Fibroblast of lung (primary cell): ENCODE results near the gene CLEC6A. TPM values are rescaled to one million over a fixed set of nuclear protein-coding genes. Genes with fewer than 3 reads are reported as not detected.

Experiments used
- DNase-seq, 2 donors: peaks; one replicate each; pipeline versions ENCODE4 v3.0.0 to v3.0.0-alpha.2; 2010; ENCODE audit warnings: low read depth in 2 of 2
- H2AFZ ChIP-seq: 2 replicates; pipeline ENCODE4 v1.5.1; 2012; ENCODE audit warnings: low read length, control low read depth, inconsistent platforms
- H3K27ac ChIP-seq: 2 replicates; pipeline ENCODE4 v1.5.1; 2011; ENCODE audit warnings: low read length, control low read depth; ENCODE audit not compliant: insufficient read depth
- H3K27me3 ChIP-seq: 2 replicates; pipeline ENCODE4 v1.5.1; 2011; ENCODE audit warnings: mild to moderate bottlenecking, low read length; ENCODE audit not compliant: control insufficient read depth, insufficient read depth
- H3K36me3 ChIP-seq: 2 replicates; pipeline ENCODE4 v1.5.1; 2011; ENCODE audit warnings: low read length; ENCODE audit not compliant: control insufficient read depth, insufficient read depth
- H3K4me1 ChIP-seq: 2 replicates; pipeline ENCODE4 v1.5.1; 2011; ENCODE audit warnings: low read length; ENCODE audit not compliant: control insufficient read depth, insufficient read depth; ENCODE audit errors: extremely low read depth
- H3K4me2 ChIP-seq: 2 replicates; pipeline ENCODE4 v1.5.1; 2011; ENCODE audit warnings: low read length, control low read depth; ENCODE audit not compliant: insufficient read depth; ENCODE audit errors: extremely low read depth
- H3K4me3 ChIP-seq, 4 experiments: fragments of 200-600 bp in 1 of 4; sonication (generic) in 1 of 4; replicated peaks in 1 of 4; 2 replicates each; pipeline ENCODE4 v1.5.1; 2011 to 2016; ENCODE audit warnings: low read length in 4 of 4, low read depth in 3 of 4, mild to moderate bottlenecking in 3 of 4, control low read depth in 2 of 4, inconsistent platforms in 1 of 4, mixed read lengths in 1 of 4; ENCODE audit not compliant: insufficient read depth in 1 of 4; ENCODE audit errors: control extremely low read depth in 1 of 4
- H3K79me2 ChIP-seq: 2 replicates; pipeline ENCODE4 v1.5.1; 2012; ENCODE audit warnings: mild to moderate bottlenecking, low read length, inconsistent platforms; ENCODE audit not compliant: control insufficient read depth, insufficient read depth
- H3K9ac ChIP-seq: 2 replicates; pipeline ENCODE4 v1.5.1; 2011; ENCODE audit warnings: mild to moderate bottlenecking, low read length, control low read depth; ENCODE audit not compliant: insufficient read depth
- H3K9me3 ChIP-seq: 2 replicates; pipeline ENCODE4 v1.5.1; 2012; ENCODE audit warnings: low read depth, low read length; ENCODE audit not compliant: control insufficient read depth, insufficient read depth
- H4K20me1 ChIP-seq: 2 replicates; pipeline ENCODE4 v1.5.1; 2011; ENCODE audit warnings: low read length; ENCODE audit not compliant: control insufficient read depth, insufficient read depth; ENCODE audit errors: extremely low read depth
- CTCF ChIP-seq, 2 donors: IDR thresholded peaks in 1 of 2; conservative IDR thresholded peaks in 1 of 2; 1 replicate in 1 of 2; 2 replicates in 1 of 2; pipeline ENCODE4 v1.5.1; 2011 to 2012; ENCODE audit warnings: low read length in 2 of 2, control low read depth in 1 of 2, inconsistent platforms in 1 of 2, low read depth in 1 of 2, mild to moderate bottlenecking in 1 of 2
- EZH2 ChIP-seq: IDR thresholded peaks from 2 replicates; pipeline ENCODE4 v1.5.1; 2012; ENCODE audit warnings: low read length, control low read depth, mild to moderate bottlenecking; ENCODE audit errors: missing control alignments
- polyA plus RNA-seq, 2 donors: library from polyadenylated mRNA; depleted of rRNA in 1 of 2; stranded (reverse) in 1 of 2; unstranded in 1 of 2; fragments of >200 nt; gene quantifications; 2 replicates each; pipeline ENCODE4 v1.2.1, GENCODE V29; 2011 to 2012; ENCODE audit warnings: missing spikeins in 1 of 2
- total RNA-seq: library from RNA; depleted of rRNA; stranded (reverse); fragments of >200 nt; gene quantifications from 2 replicates; pipeline ENCODE4 v1.2.1, GENCODE V29; 2014

Gene CLEC6A
- total and polyA plus RNA-seq, 2 donors (not counting 1 experiment from before 2014, with no cell fraction given) = not detected

GRCh38 chr12:8445731-8446130 lies 10.0 kb upstream of the CLEC6A start:
- H3K4me2 ChIP-seq = no peak overlapping the region
- no peak for TF ChIP-seq CTCF (conservative IDR thresholded peaks at IDR 0.05 in 1 of 2, IDR thresholded peaks at IDR 0.05 in 1 of 2; ENCODE audit: low read depth in 1 of 2, low read length in 2 of 2)
- TF ChIP-seq EZH2 = no peak
- H3K36me3 ChIP-seq = no peaks in the 10 kb centered on the region
- H4K20me1 ChIP-seq = no peaks in the 10 kb centered on the region
- no peaks in the 10 kb centered on the region for H3K79me2 ChIP-seq
- no peaks in the 10 kb centered on the region for H3K4me1 ChIP-seq
- H3K9me3 ChIP-seq = no peaks in the 10 kb centered on the region
- H3K27ac ChIP-seq = no peak overlapping the region
- no peaks in the 10 kb centered on the region for H3K27me3 ChIP-seq
- no peak overlapping the region for H3K9ac ChIP-seq
- no peak overlapping the region for H2AFZ ChIP-seq
- no peak for DNase-seq
- no peak overlapping the region for H3K4me3 ChIP-seq

GRCh38 chr12:8446642-8447547 lies 8.9 kb upstream of the CLEC6A start:
- Histone ChIP-seq H4K20me1 (no peaks in the 10 kb centered on the region), H2AFZ (no peak overlapping the region), H3K9me3 (no peaks in the 10 kb centered on the region), H3K79me2 (no peaks in the 10 kb centered on the region), H3K27me3 (no peaks in the 10 kb centered on the region), H3K27ac (no peak overlapping the region), H3K4me1 (no peaks in the 10 kb centered on the region), H3K4me3 (no peak overlapping the region), H3K4me2 (no peak overlapping the region), H3K36me3 (no peaks in the 10 kb centered on the region), H3K9ac (no peak overlapping the region)
- TF ChIP-seq CTCF (conservative IDR thresholded peaks at IDR 0.05 in 1 of 2, IDR thresholded peaks at IDR 0.05 in 1 of 2; ENCODE audit: low read depth in 1 of 2, low read length in 2 of 2) (no peak), EZH2 (no peak)
- no peak for DNase-seq

DNA sequence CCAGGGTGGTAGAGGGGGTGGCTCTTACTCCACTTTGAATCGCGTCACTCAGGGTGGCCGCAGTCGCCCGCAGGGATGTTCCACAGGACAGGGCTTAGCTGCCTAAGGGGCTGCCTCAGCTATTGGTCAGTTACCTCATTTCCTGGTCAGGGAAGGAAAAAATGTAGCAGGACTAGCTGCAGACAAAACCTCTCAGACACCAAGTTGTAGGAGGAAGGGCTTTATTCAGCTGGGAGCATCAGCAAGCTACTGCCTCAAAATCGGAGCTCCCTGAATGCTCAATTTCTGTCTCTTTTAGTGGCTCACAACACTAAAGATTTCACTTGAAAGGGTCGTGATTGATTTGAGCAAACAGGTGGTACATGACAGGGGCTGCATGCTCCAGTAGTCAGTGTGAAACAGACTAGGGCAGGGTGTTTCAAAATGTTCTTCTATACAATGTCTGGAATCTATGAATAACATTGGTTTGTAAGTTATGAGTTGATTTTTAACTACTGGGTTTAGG lies 6.4 kb upstream of the CLEC6A start:
- H3K4me3 ChIP-seq = no peak overlapping the region
- no peaks in the 10 kb centered on the region for H3K4me1 ChIP-seq
- H4K20me1 ChIP-seq = no peaks in the 10 kb centered on the region
- H3K36me3 ChIP-seq = no peaks in the 10 kb centered on the region
- H2AFZ ChIP-seq = no peak overlapping the region
- no peak for DNase-seq
- no peak overlapping the region for H3K4me2 ChIP-seq
- no peaks in the 10 kb centered on the region for H3K79me2 ChIP-seq
- H3K27me3 ChIP-seq = no peaks in the 10 kb centered on the region
- no peak for TF ChIP-seq EZH2
- no peak for TF ChIP-seq CTCF (conservative IDR thresholded peaks at IDR 0.05 in 1 of 2, IDR thresholded peaks at IDR 0.05 in 1 of 2; ENCODE audit: low read depth in 1 of 2, low read length in 2 of 2)
- no peaks in the 10 kb centered on the region for H3K9me3 ChIP-seq
- H3K27ac ChIP-seq = no peak overlapping the region
- H3K9ac ChIP-seq = no peak overlapping the region
